Stimulated activated CD4-positive, alpha-beta T cell treated with anti-CD3 and anti-CD28 coated beads, Interleukin-15, amount 100 ng/mL, for 1 hour (primary cell): ENCODE measurements around the gene LPAR1.

Source experiments
- DNase-seq, 2 donors: peaks; one replicate each; pipeline ENCODE4 v3.0.0-alpha.2; 2020; ENCODE audit warnings: low read depth in 1 of 2, low spot score in 1 of 2

Gene LPAR1

DNA sequence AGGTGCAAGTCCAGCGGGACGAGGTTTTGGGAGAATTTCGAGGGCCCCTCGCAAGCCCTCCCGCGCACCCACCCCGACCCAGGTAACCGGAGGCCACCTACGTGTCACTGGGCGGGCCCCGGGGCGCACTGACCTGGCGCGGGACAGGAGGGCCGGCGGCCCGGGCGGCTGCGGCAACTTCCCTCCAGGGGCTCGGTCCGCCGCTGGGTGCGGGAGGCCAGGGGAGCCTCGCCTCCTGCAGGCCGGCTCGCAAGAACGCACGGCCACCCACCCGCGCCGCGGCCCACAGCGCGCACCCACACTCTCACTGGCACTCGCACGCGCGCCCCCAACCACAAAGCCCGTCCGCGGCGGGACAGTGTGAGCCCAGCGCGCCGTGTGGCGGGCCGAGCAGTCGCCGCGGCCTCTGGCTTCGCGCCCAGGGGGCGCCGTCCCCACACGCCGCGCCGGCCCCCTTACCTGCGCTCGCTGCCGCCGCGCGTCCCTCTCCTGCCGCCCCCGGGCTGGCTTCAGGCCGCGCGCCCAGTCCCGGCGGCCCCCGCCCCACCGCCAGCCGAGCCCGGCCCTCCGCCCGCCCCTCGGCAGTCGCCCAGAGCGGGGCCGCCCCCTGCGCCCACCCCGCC lies 451 bp downstream of the LPAR1 start:
- no peak for DNase-seq

DNA sequence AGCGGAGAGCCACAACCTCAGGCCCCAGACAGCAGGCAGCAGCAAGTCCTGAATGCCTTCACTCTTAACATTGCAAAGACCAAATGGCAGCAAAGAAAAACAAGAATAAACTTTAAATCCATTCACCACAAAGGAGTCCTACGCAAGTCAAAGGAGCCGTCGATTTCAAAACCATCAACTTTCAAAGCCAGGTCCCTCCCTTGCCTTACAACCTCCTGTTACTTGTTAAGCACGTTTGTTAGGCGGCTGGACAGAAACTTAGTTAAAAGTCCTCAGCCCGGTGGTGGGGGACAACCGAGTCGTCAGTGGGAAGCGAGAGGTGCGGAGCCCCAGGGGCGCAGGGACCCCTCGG lies 938 bp downstream of the LPAR1 start:
- DNase-seq = no peak

DNA sequence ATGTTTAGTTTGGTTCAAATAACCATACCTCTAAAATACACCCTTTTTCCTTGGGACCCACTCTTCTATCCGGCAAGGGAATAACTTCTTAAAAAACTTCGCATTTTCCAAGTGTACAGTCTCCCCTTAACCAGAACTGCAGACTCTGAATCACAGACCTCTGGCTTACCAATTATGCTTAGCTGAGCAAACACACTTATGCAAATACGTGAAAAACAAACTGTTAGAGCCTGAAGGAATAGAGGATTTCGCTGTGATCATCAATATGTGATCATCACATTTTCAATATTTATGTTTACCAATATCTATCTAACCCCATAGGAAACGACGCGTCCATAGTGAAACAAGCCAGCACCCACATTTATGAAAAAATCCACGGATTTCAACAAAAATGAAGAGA lies 1.3 kb downstream of the LPAR1 start:
- no peak for DNase-seq

- DNase-seq = no peak
Measured at GRCh38 chr9:111036429-111036789, 1.9 kb downstream of the LPAR1 start.

DNA sequence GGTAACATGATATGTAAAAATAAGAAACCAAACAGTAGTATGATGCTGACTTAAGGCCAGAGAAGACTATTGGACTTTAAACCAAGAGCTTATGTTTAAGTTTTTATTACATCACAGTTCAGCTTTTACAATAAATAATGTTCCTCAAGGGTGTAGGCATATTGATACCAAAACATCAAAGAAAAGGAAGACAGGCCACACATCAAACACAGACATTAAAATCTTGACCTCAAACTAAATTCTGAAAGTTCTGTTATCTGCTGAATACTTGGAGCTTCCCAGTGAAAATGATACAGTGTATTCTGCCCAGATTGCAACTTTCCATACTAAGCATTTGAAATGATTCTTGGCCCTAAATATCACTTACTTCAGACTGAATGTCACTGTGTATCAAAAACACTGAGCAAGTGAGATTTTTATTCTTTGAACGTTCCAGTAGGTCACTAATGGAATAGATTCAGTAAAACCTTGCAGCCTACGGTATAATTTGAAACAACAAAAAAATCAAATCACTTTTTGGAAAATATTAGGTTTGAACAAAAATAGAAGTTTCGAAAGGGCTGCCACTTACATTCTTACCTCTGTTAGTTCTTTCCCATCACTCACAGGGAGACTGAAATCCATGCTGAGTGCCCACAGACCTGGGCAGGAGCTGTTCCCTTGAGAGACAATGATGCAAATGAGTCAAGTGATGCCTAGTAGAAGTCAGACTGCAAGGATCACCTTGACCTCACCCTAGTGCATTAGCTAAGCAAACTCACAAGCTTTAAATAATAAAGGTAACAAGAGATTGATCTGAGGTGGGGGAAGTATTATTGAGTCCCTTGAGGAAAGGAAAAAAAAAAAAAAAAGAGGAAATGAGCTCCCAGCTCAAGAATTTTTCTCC lies 2.5 kb downstream of the LPAR1 start:
- no peak for DNase-seq

- no peak for DNase-seq
Measured at GRCh38 chr9:111034898-111035539, 3.3 kb downstream of the LPAR1 start.

DNA sequence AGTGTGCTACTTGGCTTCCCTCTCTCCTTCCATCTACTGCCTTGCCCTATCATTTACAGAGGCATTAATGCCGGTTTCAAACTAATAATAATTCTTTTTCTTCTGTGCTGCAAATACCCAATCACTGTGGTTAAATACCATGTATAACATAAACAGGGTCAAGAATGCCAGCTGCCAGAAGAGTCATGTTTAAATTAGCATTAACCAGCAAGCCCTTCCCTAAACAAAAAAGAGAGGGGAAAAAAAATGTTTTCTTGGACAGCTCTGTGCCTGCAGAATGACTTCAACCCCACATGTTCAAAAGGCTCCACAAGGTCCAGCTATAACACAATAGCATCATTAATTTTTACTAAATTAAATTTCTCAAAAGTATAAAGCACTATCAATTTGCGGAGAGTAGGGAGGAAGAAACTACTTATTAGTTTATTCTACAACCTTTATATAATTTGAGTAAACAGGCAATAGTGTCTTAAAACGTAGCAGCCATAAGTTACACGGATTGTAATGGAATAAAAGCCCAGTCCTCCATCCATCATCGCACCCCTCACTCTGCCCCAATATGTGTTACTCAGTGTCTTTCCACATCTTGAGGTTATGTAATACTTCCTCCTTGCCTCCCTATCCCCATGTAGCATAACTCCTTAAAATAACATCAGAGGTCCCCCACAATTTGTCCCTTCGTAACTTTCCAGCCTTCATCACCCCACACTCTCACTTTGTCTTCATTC lies 3.9 kb downstream of the LPAR1 start:
- no peak for DNase-seq

- DNase-seq = no peak
Measured at GRCh38 chr9:111030492-111030891, 7.8 kb downstream of the LPAR1 start.

GRCh38 chr9:111029260-111029659 lies 9.0 kb downstream of the LPAR1 start:
- DNase-seq = no peak

- no peak for DNase-seq
Measured at GRCh38 chr9:111027798-111028197, 10.5 kb downstream of the LPAR1 start.

- DNase-seq = no peak
Measured at GRCh38 chr9:111023128-111023527, 15.1 kb downstream of the LPAR1 start.

- no peak for DNase-seq
Measured at GRCh38 chr9:111020594-111020993, 17.7 kb downstream of the LPAR1 start.

DNA sequence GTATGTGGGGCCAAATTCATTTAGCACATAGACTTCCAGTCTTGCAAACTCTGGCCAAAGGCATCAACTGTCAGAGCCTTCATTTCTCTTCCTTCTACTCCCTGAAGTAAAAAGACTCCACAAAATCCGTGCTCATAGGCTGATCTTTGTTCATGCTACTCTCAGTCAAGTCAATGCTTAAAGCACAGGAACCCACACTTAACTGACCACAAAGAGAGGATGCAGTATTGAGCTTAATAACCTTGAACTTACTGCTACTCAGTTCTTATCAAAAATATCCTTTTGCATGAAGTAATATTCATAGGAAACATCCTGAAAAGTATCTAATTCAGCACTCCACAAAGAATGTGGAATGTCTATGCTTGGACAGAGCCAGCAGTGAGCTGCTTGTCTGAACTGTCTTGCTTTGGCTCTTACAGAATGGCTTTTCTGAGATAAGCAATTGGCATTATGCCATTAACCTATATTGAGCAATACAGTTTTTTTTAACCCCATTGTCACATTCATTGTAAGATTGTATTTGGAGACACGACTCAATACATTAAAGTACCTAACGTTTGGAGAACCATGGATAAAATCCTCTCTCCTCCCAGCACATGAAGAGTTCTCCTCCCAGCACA lies 21.7 kb downstream of the LPAR1 start:
- DNase-seq = no peak

DNA sequence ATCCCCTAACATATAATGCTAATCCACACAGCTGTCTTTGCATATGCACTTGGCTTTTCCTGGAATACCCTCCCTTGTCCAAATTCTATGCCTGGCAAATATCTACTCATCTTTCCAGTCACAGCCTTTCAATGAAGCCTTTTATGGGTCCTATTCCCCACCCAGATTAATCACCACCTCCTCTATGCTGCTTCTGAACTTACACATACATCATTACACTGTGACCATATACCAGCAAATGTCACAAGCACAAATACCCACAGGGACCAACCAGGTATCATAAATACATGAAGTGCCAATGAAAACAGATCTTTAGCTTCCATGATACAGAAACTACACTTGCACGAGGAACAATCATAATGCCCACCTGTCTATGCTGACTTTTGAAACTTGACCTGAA lies 22.3 kb downstream of the LPAR1 start:
- no peak for DNase-seq

DNA sequence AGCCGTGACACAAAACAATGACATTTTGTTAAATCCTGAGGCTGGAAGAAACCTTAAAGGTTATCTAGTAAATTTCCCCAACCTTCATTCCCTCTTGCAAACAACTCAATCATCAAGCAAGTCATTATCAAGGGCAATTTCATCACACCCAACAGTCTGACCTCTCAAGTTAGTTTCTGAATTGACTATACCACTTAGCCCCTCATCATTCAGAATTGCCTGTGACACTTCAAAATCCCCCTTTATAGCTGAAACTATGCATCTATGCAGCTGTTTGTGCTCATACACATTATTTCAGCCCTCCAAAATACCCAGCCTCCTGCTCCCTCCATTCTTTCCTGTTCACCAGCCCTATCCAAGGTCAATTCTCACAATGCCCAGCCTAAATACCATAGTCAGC lies 24.6 kb downstream of the LPAR1 start:
- DNase-seq = no peak

DNA sequence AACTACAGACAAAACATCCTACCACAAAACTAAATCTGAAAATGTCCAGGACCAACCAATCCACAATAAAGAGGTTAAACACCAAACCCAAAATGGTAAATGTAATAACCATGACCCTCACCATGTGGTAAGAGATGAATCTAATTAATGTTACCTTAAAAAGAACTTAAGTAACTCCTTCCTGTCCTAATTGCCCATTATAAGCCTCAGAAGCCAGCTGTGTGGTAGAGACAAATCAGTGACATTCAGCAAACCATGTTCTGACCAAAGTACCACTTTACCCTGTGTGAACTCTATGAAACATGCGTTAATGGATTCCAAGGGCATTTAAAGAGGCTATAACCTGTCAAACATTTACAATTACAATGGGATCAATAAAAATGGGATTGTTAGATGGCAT lies 25.0 kb downstream of the LPAR1 start:
- no peak for DNase-seq

DNA sequence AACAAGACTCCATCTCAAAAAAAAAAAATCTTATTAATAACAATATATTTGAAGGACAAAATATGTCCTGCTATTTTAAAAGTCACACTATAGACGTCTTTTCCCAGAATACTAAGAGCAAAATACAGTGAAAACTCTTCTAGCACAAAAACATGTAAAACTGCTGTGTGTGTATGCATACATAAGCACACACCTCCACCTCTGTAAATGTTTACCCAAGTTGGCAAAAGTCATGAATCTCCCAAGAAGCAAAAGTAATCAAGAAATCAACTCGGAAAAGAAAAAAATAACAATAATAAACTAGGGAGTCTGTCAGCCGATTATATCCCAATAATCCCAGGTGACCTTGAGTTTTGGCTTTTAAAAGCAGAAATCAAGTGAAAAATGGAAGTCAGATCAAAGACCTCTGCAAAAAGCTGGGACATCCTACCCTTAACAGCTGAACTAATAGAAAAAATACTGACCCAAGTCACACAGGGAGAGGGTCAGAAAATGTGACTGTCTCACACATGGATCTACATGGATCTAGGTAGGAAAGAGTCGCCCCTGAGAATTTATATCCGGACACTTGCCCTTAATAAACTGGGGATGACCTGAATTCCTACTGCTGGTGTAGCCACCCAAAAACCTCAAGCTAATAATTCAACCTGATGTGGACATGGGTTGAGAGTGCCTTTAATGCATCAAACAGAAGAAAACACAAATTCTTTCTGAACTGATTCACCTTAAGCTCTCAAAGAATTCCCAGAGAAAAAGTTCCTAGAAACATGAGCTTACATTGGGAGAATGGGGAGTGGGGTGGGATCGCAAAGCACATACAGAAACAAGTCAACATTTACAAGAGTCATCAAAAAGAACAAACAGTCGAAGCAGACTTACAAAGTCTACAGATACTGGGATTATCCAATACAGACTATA lies 29.9 kb downstream of the LPAR1 start:
- DNase-seq = no peak

DNA sequence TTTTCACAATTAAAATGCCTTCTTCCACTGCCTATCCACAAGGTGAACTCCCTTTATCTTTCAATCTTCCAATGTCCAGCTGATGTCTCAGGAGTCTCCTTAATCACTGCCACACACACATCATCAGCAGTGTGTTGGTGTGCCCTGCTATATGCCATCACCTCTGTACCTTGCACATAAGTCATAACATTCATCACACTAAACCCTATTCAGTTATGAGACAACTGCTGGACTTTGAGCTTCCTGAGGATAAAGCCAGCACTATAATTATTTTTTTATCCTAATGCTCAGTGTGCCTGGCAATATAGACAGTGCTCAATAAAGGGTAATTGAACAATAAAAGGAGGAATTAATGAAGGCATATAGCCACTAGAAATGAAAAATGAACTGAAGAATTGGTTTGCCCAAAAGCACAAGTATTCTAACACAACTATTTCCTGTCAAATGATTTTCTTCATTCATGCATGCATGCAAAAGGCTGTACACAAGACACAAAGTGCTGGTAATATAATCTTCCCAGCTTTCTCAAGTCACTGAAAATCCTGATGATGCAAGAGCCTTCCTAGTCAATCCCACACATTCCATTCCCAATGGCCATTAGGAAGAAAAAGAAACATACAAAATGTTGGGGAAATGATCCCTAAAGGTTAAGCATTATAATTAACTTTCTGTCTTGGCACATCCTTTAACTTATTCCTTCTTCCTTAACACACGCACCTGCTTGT lies 32.4 kb downstream of the LPAR1 start:
- no peak for DNase-seq

DNA sequence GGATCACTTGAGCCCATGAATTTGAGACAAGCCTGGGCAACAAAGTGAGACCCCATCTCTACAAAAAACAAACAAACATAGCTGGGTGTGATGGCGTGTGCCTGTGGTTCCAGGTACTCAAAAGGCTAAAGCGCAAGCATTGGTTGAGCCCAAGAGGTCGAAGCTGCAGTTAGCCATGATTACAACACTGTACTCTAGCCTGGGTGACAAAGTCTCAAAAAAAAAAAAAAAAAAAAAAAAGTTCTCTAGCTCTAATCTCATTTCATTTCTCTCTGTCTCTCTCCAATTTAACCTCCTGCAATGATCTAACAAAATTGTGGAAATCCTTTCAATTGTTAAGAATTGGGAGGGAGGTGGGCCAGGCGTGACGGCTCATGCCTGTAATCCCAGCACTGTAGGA lies 33.3 kb downstream of the LPAR1 start:
- DNase-seq = no peak

GRCh38 chr9:111003182-111003581 lies 35.1 kb downstream of the LPAR1 start:
- DNase-seq = no peak
